Measurements from ENCODE around the gene PLVAP.

- TF ChIP-seq, protein P1, sequence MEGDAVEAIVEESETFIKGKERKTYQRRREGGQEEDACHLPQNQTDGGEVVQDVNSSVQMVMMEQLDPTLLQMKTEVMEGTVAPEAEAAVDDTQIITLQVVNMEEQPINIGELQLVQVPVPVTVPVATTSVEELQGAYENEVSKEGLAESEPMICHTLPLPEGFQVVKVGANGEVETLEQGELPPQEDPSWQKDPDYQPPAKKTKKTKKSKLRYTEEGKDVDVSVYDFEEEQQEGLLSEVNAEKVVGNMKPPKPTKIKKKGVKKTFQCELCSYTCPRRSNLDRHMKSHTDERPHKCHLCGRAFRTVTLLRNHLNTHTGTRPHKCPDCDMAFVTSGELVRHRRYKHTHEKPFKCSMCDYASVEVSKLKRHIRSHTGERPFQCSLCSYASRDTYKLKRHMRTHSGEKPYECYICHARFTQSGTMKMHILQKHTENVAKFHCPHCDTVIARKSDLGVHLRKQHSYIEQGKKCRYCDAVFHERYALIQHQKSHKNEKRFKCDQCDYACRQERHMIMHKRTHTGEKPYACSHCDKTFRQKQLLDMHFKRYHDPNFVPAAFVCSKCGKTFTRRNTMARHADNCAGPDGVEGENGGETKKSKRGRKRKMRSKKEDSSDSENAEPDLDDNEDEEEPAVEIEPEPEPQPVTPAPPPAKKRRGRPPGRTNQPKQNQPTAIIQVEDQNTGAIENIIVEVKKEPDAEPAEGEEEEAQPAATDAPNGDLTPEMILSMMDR (IDR thresholded peaks at IDR 0.05), result no peak
- no peak for TF ChIP-seq SIN3A (IDR thresholded peaks at IDR 0.05; ENCODE audit: borderline replicate concordance, insufficient read depth, low read depth, low read length)
- TF ChIP-seq POLR2AphosphoS5 (IDR thresholded peaks at IDR 0.05; ENCODE audit: low read depth, low read length), result no peak
- TF ChIP-seq, protein P2, sequence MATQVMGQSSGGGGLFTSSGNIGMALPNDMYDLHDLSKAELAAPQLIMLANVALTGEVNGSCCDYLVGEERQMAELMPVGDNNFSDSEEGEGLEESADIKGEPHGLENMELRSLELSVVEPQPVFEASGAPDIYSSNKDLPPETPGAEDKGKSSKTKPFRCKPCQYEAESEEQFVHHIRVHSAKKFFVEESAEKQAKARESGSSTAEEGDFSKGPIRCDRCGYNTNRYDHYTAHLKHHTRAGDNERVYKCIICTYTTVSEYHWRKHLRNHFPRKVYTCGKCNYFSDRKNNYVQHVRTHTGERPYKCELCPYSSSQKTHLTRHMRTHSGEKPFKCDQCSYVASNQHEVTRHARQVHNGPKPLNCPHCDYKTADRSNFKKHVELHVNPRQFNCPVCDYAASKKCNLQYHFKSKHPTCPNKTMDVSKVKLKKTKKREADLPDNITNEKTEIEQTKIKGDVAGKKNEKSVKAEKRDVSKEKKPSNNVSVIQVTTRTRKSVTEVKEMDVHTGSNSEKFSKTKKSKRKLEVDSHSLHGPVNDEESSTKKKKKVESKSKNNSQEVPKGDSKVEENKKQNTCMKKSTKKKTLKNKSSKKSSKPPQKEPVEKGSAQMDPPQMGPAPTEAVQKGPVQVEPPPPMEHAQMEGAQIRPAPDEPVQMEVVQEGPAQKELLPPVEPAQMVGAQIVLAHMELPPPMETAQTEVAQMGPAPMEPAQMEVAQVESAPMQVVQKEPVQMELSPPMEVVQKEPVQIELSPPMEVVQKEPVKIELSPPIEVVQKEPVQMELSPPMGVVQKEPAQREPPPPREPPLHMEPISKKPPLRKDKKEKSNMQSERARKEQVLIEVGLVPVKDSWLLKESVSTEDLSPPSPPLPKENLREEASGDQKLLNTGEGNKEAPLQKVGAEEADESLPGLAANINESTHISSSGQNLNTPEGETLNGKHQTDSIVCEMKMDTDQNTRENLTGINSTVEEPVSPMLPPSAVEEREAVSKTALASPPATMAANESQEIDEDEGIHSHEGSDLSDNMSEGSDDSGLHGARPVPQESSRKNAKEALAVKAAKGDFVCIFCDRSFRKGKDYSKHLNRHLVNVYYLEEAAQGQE (IDR thresholded peaks at IDR 0.05; ENCODE audit: insufficient read depth in 1 of 2, low read depth in 2 of 2, low read length in 1 of 2), result no peak
- no peak for TF ChIP-seq TCF7L2 (IDR thresholded peaks at IDR 0.05; ENCODE audit: low read depth, low read length)
Measured at GRCh38 chr19:17340302-17340870, 36.8 kb downstream of the PLVAP start.
